GM18511 (cell line): ENCODE data around the gene LRP6.
"Not testable (repeated sequence)": the region's sequence is repeated elsewhere in the genome, so short reads cannot be mapped to it uniquely, and the experiment has no call there.

Experiments used
- ATAC-seq: cut with Tn5 transposase; IDR thresholded peaks from one replicate; pipeline ENCODE4 v1.9.1; 2021; ENCODE audit warnings: mild to moderate bottlenecking, moderate library complexity; ENCODE audit not compliant: unreplicated experiment

The LRP6 gene

DNA sequence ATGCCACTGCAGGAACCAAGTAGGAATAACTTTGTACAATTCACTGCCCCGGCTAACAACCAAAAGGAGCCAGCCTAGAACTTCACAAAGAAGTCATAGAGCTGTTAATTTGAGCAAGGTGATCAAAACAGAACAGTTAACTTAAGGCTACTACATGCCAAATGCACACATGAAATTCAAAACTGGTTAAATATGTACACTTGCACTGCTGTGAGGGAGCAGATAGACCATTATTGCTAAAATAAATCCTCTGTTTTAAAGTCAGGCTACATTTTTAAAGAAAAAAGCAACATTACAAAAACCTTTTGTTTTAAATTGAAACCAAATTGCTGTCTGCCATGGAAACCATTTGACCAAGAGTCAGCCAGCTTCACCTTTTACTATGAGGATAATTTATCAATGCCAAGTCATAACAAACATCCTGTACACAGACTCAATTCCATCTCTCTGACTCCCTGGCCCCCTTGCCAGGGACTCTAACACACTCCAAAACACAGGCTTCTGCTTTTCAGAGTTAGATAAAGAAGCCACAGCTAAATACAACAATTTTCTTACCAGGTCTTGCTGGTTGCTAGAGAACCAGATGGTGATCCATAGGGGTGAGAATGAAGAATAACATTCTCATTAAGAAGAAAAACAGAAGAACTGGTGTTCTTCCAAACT, 84.0 kb downstream of the LRP6 start:
- ATAC-seq = no peak

DNA sequence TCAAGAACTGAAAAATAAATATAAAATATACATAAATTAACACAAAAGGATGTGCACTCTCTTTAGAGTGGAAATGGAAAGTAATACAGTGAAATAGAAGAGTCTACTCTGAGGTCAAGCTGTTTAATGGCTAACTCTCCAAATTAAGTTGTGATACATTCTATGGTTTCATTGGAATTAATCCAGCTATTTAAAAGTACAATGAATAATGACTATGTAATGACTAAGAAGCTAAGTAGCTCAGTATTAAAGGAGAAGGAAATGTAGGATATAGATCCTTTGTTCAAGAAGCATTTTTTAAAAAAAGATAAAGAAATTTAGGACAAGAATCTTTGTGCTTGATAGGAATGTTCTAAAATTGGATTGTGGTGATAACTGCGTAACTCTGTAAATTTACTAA, 85.3 kb downstream of the LRP6 start:
- no peak for ATAC-seq

DNA sequence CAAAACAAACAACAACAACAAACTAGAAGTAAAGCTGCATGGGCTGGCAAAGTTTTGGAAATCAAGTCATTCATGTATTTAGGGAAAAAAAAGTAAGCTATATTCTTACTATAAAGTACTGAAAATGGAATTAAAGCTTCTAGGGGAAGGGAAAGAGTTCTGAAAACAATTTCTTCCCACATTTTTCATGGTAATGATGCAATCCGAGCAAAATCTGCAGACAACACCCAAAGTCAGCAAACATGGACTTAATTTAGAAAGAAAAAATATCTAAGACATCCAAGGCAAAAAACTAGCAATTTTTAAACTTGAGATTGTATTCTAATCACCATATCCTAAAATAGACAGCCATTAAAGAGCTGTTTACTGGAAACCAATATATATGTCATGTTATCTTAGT, 86.3 kb downstream of the LRP6 start:
- no peak for ATAC-seq

DNA sequence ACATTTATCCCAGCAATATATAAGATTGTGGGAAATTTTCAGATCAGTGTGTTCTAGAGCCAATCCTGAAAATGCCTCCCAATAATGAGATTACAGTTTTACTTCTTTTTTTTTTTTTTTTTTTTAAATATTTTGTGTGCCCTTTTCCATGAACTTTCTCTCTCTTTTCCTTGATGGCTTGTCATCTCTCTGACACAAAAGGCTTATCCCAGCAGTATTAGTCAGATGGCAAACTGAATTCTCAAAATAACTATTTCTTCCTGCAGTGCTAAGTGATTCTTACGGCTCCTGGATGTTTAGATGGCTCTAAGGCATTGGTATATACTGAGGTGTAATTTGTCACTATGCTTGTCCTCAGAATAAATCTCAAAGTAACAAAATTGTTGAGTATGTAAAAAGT, 86.7 kb downstream of the LRP6 start:
- ATAC-seq = no peak

DNA sequence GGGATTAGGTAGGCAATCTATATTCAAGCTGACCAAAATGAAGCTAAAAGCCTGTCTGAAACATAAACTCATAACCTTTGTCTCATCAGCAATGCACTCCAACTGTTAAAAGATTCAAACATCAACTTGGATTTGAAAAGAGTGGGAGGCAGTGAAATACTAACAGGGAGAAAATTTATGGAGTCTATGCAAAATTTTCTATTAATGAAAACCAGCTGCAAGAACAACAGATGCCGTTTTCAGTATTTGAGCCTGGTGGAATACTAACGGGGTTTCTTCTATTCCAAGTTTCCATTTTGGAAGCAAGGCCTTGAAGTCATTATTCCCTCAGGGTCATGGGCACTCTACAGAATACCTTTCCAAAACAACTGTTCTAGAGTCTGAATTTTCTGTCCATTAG, 88.3 kb downstream of the LRP6 start:
- no peak for ATAC-seq

DNA sequence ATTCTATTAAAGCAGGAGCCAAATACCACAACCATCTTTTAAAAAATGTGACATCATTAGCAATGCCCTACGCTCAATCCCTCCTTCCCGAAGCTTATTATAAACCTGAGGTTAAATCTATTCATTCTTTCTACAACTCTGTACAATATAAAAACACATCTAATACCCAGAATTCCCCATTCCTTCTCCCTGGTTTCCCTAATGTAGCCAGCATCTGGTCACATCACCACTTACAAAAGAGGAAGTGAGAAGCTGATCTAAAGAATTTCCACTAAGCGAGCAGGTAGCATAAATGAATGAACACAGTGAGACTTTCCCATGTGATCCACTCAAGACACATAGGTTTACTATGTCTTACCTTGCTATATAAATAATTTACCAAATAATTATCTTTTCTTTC, 90.4 kb downstream of the LRP6 start:
- ATAC-seq = peak; percentile 63

DNA sequence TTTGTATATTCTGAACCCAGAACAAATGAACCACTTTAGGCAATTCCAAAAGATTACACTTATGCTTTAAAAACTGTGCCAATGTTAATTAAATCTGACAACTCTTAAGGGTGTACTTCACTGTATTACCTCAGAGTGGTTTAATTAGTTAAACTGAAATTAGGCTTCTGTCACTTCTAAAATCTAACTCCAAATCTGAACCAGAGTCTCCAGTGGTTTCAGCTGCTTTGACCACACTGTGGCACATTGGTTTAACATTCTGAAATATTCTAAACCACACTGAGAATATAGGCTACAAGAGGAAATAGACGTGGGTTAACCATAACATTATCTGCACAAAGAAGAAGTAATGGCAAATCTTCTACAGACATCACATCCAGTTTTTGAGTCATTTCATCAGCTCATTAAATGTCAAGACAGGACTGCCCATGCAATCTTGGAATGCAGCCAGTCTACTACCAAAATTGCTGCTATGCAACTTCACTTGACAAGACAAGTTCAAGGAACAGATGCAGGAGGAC, 94.8 kb downstream of the LRP6 start:
- peak; percentile 92 for ATAC-seq

DNA sequence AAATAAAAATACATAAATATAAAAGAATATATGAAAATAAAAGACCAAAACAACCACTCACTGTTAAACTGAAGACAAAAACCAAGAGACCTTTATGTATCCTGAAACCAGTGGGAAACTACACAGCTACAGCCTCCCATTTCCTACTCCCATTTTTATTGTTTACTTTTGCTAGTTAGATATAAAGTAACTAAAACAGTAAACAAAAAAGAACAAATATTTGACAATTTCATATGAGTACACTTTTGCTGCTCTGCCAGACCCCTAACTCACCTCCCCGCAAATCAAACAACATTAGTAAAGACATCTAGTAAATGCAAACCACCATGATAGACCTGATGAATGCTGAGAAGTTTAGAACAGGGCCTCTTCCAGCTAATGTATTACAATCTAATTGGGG, 99.0 kb downstream of the LRP6 start:
- no peak for ATAC-seq

DNA sequence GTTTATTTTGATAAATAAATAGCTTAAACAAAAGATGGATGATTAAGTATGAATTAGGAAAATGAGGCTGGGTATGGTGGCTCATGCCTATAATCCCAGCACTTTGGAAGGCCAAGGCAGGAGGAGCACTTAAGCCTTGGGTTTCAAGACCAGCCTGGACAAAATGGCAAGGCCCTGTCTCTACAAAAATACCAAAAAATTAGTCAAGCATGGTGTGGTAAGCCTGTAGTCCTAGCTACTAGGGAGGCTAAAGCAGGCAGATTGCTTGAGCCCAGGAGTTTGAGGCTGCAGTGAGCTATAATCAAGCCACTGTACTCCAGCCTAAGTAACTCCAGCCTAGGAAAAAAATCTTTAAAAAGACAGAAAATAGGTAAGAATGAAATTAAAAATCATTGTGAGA, 100.1 kb downstream of the LRP6 start:
- no peak for ATAC-seq

DNA sequence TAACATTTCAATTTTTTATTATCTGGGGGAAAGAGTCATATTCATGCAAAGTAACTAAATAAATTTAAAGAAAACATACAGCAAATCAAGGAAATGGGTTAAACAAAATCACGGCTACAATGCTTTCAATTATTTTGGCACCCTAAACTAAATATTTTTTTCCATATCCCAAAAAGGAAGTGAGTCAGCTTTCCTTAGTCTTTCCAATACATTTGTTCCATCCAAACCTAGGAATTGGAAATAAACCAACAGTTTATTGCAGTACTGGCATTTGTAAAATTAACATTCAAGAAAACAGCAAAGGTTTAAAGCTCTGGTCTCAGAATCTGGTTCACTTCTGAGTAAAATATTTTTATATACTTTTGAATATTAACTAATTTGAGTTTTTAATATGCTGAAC, 106.9 kb downstream of the LRP6 start:
- ATAC-seq = no peak

DNA sequence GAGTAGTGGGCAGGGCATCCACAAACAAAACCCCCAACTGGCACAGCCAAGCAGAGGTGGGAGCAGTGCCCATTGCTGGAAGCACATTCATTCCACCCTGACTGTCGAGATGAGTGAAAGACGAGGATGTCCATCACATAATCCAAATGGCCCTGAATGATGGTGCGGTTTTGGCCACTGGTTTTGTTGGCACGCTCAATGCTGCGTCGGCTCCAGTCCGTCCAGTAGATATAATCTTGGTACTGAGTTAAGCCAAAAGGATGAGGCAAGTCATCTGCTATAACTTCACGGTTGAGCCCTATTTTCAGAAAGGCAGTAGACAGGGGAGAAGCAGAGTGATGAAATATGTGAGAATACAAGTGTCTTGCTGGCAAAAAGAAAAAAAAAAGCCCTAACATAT, 108.0 kb downstream of the LRP6 start:
- no peak for ATAC-seq

DNA sequence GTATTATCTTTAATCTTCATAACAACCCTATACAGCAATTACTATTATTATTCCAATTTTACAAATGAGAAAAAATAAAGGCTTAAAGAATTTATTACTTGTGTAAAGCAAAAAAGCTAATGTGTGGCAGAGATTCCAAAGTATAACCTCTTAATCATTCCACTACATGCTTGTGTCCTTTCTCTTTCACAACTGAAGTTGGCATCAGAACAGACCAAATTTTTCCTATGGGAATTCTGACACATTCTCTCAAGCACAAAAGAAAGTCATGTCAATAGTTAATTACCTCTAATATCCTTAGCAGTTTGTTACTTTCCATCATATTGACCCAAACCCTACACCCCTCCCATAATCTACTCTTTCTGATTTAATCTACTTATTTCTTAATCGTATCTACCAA, 109.4 kb downstream of the LRP6 start:
- no peak for ATAC-seq

DNA sequence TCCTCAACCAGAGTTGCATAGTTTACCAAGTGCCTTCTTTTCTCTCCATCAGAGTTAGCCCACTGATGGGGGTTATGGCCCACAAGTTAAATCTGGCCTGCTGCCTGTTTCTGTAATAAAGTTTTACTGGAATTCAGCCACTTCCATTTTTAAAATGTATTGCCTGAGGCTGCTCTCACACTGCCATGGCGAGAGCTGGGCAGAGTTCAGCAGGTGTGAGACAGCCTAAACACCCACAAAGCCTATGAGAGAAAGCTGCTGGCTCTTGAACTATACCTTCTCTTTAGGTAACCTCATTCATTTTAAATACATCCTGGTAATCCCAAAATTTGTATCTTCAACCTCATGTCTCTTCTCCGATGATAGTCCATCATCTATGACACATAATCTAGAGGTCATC, 110.0 kb downstream of the LRP6 start:
- ATAC-seq = no peak

DNA sequence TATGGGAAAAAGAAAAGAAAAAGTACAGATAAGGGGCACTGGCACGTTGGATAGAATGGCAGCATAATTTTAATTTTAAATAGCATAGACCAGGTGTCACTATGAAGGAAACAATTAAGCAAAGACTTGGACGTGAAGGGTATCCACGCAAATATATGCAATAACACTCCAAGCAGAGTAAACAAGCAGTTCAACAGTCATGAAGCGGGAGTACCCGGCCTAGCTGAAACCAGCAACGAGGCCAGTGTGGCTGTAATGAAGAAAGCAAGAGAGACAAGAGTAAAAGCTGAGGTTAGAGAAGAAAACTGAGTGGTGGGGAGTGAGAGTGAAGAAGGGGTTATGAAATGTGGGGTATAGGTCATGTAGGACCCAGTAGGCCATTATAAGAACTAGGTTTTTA, 110.7 kb downstream of the LRP6 start:
- ATAC-seq = no peak

DNA sequence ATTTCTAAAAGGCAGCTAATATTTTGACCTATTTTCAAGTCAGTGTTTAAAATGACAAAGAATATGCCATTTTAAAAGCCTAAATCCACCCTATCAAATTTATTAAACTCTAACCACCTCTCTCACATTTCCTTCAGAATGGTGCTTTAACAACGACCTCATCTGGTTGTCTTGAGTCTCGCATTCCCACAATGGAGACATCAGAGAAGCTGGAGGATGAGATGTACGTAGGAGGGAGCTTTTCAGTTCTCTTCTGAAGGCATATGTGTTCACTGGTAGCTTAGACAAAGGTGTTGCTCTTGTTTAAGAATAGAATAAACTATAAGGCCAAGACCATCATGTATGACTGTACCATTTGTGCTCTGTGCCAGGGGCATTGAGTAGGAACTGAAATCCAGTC, 113.2 kb downstream of the LRP6 start:
- ATAC-seq = no peak

DNA sequence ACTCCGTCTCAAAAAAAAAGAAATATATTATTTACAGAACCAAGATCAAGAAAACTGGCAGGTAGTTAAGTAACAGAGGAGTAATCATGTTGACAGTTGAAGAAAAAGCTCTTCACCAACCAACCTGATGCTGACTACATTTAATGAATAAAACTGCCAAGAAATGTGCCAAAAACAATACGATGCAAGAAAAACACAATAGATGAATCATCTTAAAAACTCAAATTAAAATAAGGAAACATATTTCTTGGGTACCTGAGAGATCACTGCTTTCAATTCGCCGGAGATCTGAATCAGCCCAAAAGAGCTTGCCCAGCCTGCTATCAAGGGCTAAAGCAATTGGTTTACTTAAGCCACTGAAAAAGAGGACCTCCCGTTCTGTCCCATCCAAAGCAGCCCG, 119.7 kb downstream of the LRP6 start:
- ATAC-seq = no peak

DNA sequence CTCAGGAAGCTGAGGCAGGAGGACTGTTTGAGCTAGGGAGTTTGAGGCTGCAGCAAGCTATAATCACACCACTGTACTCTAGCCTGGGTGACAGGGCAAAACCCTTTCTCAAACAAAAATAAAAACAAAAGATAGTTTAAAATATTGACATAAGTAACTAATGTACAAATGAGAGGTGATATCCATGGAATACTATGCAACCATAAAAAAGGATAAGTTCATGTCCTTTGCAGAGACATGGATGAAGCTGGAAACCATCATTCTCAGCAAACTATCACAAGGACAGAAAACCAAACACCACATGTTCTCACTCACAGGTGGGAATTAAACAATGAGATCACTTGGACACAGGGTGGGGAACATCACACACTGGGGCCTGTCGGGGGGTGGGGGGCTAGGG, 122.3 kb downstream of the LRP6 start:
- not testable (repeated sequence) for ATAC-seq

DNA sequence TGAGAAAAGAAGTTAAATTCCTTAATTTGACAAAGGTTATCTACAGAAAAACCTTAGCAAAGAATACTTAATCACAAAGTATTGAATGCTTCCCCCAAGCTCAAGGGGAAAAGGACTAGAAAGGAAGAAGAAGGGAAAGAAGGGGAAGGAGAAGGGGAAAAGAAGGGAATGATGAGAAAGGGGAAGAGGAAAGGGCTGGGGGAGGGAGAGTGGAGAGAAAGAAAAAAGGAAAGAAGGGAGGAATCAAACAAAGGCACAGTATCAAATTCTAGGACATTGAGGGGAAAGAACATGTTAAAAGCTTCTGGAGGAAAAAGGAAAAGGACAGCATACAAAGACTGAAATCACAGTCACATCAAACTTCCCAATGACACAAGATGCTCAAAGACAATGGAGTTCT, 125.8 kb downstream of the LRP6 start:
- no peak for ATAC-seq

DNA sequence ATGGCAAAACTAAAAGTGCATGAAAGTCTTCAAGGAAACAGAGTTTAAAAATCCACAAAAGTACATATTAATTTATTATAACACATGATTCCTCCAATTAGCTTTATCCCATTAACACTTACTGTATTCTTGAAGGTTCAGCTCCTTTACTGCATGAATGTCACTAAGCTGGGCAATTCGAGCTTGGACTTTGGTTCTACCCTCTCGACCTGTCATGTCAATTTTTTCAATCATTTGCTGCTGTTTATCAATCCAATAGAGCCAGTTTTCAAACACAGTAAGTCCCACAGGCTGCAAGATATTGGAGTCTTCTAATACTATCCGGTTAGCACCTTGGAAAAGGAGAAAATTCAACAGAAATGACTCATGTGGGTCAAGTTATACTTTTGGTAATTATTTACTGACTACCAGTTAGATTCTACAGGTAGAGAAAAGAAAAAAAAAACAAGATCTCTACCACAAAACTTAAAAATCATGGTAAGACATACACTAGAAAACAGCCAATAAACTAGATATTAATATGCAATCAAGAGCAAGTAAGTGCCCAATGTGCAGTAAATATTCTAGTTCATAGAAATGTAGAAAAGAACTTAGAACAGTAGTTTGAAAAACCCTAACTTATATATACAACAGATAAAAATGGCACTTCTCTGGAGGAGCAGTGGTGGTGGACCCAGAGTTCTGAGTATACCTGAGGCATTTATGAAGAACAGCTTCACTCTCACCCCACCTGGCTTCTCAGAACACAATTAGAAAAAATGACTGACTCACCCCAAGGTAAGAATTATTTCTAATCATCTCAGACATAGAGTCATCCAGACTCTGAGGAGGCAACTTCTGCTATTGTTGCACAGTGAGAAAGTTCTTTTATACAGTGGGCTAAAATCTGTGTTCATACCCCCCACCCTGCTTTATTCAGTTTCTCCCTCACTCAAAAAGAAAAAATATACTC, 128.4 kb downstream of the LRP6 start:
- ATAC-seq = no peak

DNA sequence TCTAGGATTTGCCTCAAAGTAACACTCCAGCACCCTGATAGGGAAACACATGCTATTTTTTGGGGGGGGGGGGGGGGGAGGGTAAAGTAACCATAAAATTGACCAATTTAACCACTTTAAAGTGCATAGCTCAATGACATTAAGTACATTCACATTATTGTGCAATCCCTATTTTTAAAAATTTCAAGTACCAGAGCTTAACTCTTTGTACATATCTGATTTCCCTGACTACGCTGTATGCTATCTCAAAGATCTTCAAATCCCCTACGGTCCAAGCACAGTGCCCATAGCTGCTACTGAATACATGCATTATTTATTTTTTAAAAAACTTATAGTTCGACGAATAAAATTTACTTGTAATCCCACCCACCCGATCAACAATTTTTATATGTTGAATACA, 133.1 kb downstream of the LRP6 start:
- ATAC-seq = no peak

DNA sequence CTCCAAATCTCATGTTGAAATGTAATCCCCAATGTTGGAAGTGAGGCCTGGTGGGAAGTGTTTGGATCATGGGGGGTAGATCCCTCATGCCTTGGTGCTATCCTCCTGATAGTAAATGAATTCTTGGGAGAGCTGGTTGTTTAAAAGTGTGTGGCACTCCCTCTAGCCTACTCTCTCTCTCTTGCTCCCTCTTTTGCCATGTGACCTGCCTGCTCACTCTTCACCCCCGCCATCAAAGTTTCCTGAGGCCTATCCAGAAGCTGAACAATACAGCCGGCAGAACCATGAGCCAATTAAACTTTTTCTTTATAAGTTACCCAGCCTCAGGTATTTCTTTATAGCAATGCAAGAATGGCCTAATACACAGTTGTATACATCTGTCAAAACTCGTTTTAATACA, 133.6 kb downstream of the LRP6 start:
- ATAC-seq = no peak

DNA sequence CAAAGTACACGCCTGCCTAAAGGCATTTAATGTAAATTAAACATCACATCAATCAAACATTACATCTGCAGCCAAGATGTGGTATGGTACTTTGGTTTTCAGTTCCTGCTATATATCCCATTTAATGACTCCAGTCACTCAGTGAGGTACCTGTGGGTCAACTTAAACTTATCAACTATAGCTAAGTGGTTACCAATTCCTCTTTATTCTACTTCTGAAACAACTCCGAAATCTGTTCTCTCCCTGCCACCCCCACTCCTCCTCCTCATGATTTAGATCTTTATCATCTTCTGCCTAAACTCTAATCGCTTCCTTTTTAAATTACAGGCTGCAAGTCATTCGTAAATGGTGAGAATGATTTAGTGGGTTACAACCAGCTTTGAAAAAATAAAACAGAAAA, 138.2 kb downstream of the LRP6 start:
- no peak for ATAC-seq
